Uterus (tissue), 4 donors: ENCODE measurements around the gene CADPS2. TPM values are rescaled to one million over a fixed set of nuclear protein-coding genes. Genes with fewer than 3 reads are reported as not detected.
A peak's percentile ranks its signal among the peaks of the same experiment; 100 is the strongest.

Source experiments
- DNase-seq, 2 donors: peaks; one replicate each; pipeline ENCODE4 v3.0.0-alpha.2; 2019 to 2020
- H3K27ac ChIP-seq, 2 donors: fragments of 200-600 bp; sonication (generic); 1 replicate in 1 of 2; 2 replicates in 1 of 2; pipeline ENCODE4 v1.5.1; 2016 to 2018
- H3K27me3 ChIP-seq, 2 donors: fragments of 200-600 bp; sonication (generic); one replicate each; pipeline ENCODE4 v1.5.1; 2018 to 2019; ENCODE audit warnings: control low read depth in 1 of 2
- H3K36me3 ChIP-seq, 2 donors: fragments of 200-600 bp; sonication (generic); one replicate each; pipeline ENCODE4 v1.5.1; 2019; ENCODE audit warnings: control low read depth in 1 of 2
- H3K4me1 ChIP-seq, 2 donors: fragments of 200-600 bp; sonication (generic); one replicate each; pipeline ENCODE4 v1.5.1; 2018 to 2019; ENCODE audit warnings: control low read depth in 1 of 2
- H3K4me3 ChIP-seq, 2 donors: fragments of 200-600 bp; sonication (generic); 1 replicate in 1 of 2; 2 replicates in 1 of 2; pipeline ENCODE4 v1.5.1; 2018 to 2019; ENCODE audit warnings: mild to moderate bottlenecking in 1 of 2
- H3K9me3 ChIP-seq, 2 donors: fragments of 200-600 bp; sonication (generic); one replicate each; pipeline ENCODE4 v1.5.1; 2019; ENCODE audit warnings: control low read depth in 1 of 2
- POLR2A ChIP-seq, 2 donors: fragments of 450-650 bp; IDR thresholded peaks; one replicate each; pipeline ENCODE4 v1.6.1; 2016; ENCODE audit warnings: antibody characterized with exemption in 2 of 2, mild to moderate bottlenecking in 1 of 2, moderate library complexity in 1 of 2
- intact Hi-C: fragments of 100-400 bp; cut with DNase I; formaldehyde crosslinking; loops from one replicate; pipeline ENCODE4 v1.15.1; 2023; ENCODE audit warnings: low total_unique reads
- total RNA-seq, 4 donors: library from RNA; depleted of rRNA in 3 of 4; stranded (reverse); fragments of >200 nt in 3 of 4; gene quantifications; one replicate each; pipeline versions ENCODE4 v1.1.0 to v1.2.4, GENCODE V29; 2014 to 2023
- TF ChIP-seq, protein P1 (sequence below), 4 experiments: fragments of 200-600 bp in 2 of 4; fragments of 450-650 bp in 2 of 4; sonication (generic) in 2 of 4; IDR thresholded peaks; one replicate each; pipeline ENCODE4 v1.5.1; 2016 to 2019; ENCODE audit warnings: antibody characterized with exemption in 4 of 4, mild to moderate bottlenecking in 2 of 4, moderate library complexity in 1 of 4
- donor health status: DM: yes; HTN: yes; CAD: no.

Gene CADPS2
- total RNA-seq, 4 donors from 2014 or later: 11.5 to 119 (median 36.8) TPM

DNA sequence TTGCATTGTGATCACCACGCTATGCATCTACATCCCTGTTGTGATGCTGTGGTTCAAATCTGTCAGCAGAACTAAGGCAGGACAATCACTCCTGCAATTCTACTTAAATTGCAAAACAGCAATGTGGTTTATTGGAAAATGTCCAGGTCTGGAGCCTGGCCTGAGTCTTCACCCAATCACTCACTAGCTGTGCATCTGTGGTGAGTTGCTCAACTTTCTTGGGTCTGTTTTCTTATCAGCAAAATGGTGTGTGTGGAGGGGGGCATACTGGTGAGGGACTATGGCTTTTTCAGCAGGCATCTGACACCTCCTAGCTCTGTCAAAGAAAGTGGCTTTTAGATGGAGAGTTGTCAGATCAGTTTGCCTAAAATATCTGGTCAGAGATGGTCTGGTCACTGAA, 473.4 kb downstream of the CADPS2 start:
- Histone ChIP-seq H3K4me1 (no peaks in the 10 kb centered on the region), H3K9me3 (no peaks in the 10 kb centered on the region), H3K27me3 (no peaks in the 10 kb centered on the region), H3K27ac (no peak overlapping the region), H3K36me3 (no peaks in the 10 kb centered on the region), H3K4me3 (no peak overlapping the region)
- TF ChIP-seq POLR2A (IDR thresholded peaks at IDR 0.05): no peak
- TF ChIP-seq, protein P1, sequence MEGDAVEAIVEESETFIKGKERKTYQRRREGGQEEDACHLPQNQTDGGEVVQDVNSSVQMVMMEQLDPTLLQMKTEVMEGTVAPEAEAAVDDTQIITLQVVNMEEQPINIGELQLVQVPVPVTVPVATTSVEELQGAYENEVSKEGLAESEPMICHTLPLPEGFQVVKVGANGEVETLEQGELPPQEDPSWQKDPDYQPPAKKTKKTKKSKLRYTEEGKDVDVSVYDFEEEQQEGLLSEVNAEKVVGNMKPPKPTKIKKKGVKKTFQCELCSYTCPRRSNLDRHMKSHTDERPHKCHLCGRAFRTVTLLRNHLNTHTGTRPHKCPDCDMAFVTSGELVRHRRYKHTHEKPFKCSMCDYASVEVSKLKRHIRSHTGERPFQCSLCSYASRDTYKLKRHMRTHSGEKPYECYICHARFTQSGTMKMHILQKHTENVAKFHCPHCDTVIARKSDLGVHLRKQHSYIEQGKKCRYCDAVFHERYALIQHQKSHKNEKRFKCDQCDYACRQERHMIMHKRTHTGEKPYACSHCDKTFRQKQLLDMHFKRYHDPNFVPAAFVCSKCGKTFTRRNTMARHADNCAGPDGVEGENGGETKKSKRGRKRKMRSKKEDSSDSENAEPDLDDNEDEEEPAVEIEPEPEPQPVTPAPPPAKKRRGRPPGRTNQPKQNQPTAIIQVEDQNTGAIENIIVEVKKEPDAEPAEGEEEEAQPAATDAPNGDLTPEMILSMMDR (IDR thresholded peaks at IDR 0.05): no peak
- peak; percentile 27 to 32 for DNase-seq
- intact Hi-C loops: no loop called here

DNA sequence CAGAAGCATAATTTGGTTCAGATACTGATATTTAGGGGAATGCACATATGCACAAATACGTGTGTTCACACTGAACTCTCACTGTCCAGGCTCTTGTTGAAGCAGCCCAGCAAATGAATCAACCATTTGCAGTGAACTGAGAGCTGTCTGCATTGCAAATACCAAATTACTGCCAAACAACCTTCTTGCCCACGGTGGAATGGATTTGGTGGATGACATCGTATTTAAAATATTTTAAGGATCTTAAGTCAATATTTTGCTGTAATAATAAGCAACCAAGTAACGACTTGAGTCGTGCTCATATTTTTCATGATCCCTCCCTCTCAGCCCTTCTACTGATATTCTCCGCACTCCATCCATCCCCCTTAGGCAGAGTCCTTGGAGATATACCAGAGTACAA, 473.8 kb downstream of the CADPS2 start:
- H3K27ac ChIP-seq: no peak overlapping the region
- no peaks in the 10 kb centered on the region for H3K9me3 ChIP-seq
- no peaks in the 10 kb centered on the region for H3K4me1 ChIP-seq
- H3K27me3 ChIP-seq: no peaks in the 10 kb centered on the region
- H3K4me3 ChIP-seq: no peak overlapping the region
- intact Hi-C loops: no loop called here
- no peak for DNase-seq
- no peaks in the 10 kb centered on the region for H3K36me3 ChIP-seq
- no peak for TF ChIP-seq POLR2A (IDR thresholded peaks at IDR 0.05)
- TF ChIP-seq, protein P1 (IDR thresholded peaks at IDR 0.05): no peak

- DNase-seq: no peak
- Histone ChIP-seq H3K4me1 (no peaks in the 10 kb centered on the region), H3K36me3 (no peaks in the 10 kb centered on the region), H3K27me3 (no peaks in the 10 kb centered on the region), H3K9me3 (no peaks in the 10 kb centered on the region), H3K4me3 (no peak overlapping the region), H3K27ac (no peak overlapping the region)
- intact Hi-C loops: no loop called here
- TF ChIP-seq POLR2A (IDR thresholded peaks at IDR 0.05): no peak
- TF ChIP-seq, protein P1 (IDR thresholded peaks at IDR 0.05): no peak
Observed at GRCh38 chr7:122407195-122407594, 479.1 kb downstream of the CADPS2 start.

DNA sequence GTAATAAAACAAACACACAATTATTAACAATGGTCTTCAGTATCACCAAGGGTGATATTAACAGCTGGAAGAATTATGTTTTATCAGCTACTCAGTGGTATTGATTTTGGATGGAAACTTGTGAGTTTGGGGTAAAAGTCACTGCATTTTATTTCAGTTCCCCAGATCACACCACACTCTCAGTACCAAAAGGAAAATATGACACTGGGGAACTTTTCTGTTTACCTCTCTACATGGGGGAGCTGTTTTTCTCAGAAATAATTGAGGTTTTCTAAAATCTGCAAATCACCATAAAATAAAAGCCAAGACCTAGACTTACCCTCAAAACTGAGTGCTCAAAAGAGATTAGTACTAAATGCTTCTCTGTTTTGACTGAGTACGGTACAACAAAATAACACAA, 483.1 kb downstream of the CADPS2 start:
- H3K4me3 ChIP-seq: no peak overlapping the region
- intact Hi-C loops: no loop called here
- H3K4me1 ChIP-seq: no peaks in the 10 kb centered on the region
- no peaks in the 10 kb centered on the region for H3K9me3 ChIP-seq
- TF ChIP-seq POLR2A (IDR thresholded peaks at IDR 0.05): no peak
- TF ChIP-seq, protein P1 (IDR thresholded peaks at IDR 0.05): no peak
- no peaks in the 10 kb centered on the region for H3K36me3 ChIP-seq
- DNase-seq: no peak
- no peak overlapping the region for H3K27ac ChIP-seq
- no peaks in the 10 kb centered on the region for H3K27me3 ChIP-seq

GRCh38 chr7:122402235-122402634, 484.0 kb downstream of the CADPS2 start:
- Histone ChIP-seq H3K9me3 (no peaks in the 10 kb centered on the region), H3K4me3 (no peak overlapping the region), H3K4me1 (no peaks in the 10 kb centered on the region), H3K27me3 (no peaks in the 10 kb centered on the region), H3K36me3 (no peaks in the 10 kb centered on the region), H3K27ac (no peak overlapping the region)
- no peak for DNase-seq
- intact Hi-C loops: no loop called here
- TF ChIP-seq, protein P1 (IDR thresholded peaks at IDR 0.05): no peak
- TF ChIP-seq POLR2A (IDR thresholded peaks at IDR 0.05): no peak
